Measurements from ENCODE around the gene GPR33.
"Not testable (repeated sequence)": the region's sequence is repeated elsewhere in the genome, so short reads cannot be mapped to it uniquely, and the experiment has no call there.

Gene GPR33

GRCh38 chr14:31487886-31488285, at the start of gene GPR33:
TSS of gene GPR33 (minus strand) at chr14:31488039. CDS start at chr14:31483965, 4,074 bp downstream.
- no peak for DNase-seq

GRCh38 chr14:31536201-31536960, 48.5 kb upstream of the GPR33 start:
- no peak for DNase-seq

GRCh38 chr14:31530136-31530535, 42.3 kb upstream of the GPR33 start:
- DNase-seq: no peak

- DNase-seq: no peak
Measured at GRCh38 chr14:31529053-31529452, 41.2 kb upstream of the GPR33 start.

- no peak for DNase-seq
Measured at GRCh38 chr14:31527546-31527945, 39.7 kb upstream of the GPR33 start.

GRCh38 chr14:31527087-31527486, 39.2 kb upstream of the GPR33 start:
- no peak for DNase-seq

DNA sequence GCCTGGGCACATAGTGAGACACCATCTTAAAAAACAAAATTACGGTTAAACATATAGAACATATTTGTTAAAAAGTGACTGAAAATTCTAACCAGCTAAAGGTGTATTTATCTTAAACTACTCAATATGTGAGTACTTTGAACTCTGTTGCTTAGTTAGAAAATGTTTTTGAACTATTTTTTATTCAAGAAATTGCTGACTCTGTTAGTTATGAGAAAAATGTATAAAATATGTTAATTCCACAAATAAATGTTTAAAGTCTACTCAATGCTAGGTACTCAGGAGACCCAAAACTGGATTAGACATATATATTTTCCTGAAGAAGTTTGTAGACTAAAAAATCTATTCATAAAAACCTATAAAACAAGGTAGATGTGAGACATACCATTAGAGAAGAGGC, 23.0 kb upstream of the GPR33 start:
- no peak for DNase-seq

GRCh38 chr14:31510222-31510621, 22.4 kb upstream of the GPR33 start:
- peak; percentile 22 to 75 (median 24) for DNase-seq

GRCh38 chr14:31508135-31508534, 20.3 kb upstream of the GPR33 start:
- DNase-seq: no peak

DNA sequence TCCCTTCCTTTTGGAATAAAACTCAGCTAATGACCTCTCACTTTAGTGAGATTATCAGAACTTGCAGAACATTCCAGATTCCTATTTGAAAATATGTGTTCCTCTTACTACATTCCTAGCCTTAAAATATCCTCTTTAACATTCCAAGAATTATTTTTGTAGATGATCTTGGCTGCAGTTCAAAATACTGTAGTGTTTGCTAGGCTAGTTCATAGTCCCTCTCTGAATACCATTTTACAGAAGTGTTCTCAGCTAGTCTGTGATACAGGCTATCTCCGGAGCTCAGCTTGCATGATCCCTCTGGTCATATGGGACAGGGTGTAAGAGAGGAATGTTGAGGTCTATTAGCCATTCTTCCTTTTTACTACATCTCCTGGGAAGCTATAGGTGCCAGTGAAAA, 17.6 kb upstream of the GPR33 start:
- no peak for DNase-seq

- no peak for DNase-seq
Measured at GRCh38 chr14:31501870-31502269, 14.0 kb upstream of the GPR33 start.

DNA sequence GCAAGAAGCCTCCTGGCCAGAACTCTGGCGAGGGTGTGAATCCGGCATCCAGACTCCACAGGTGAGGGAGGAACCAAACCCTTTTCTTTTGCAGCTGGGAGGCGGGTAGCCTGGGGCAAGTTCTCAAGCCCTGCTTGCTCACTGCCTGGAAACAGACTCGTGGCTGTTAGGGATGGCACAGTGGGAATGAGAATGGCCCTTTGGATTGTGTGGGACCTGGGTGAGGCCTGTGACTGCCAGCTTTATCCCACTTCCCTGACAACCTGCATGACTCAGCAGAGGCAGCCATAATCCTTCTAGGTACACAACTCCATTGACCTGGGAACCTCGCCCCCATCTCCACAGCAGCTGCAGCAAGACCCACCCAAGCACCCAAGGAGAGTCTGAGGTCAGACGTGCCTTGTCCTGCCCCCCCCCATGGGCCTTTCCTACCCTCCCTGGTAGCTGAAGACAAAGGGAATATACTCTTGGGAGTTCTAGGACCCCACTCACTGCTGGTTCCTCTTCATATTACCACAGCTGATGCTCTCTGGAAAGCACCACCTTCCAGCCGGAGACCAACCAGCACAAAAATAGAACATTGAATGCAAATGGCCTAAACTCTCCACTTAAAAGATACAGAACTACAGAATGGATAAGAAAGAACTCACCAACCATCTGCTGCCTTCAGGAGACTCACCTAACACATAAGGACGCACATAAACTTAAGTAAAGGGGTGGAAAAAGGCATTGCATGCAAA, 5.1 kb upstream of the GPR33 start:
- DNase-seq: no peak

GRCh38 chr14:31489691-31490090, 1.9 kb upstream of the GPR33 start:
- DNase-seq: no peak

GRCh38 chr14:31486764-31487163, 1.1 kb downstream of the GPR33 start:
- no peak for DNase-seq

DNA sequence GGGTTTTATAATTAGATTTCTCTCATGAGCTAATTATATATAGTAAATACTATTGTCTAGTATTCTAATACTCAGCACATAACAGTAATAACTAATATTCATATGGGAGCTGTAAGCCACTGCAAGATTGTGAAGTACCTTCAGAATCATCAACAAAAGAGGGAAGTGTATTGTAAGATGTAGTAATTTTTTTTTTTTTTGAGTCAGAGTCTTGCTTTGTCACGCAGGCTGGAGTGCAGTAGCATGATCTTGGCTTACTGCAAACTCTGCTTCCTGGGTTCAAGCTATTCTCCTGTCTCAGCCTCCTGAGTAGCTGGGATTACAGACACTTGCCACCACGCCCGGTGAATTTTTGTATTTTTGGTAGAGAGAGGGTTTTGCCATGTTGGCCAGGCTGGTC, 3.1 kb downstream of the GPR33 start:
- DNase-seq: no peak

DNA sequence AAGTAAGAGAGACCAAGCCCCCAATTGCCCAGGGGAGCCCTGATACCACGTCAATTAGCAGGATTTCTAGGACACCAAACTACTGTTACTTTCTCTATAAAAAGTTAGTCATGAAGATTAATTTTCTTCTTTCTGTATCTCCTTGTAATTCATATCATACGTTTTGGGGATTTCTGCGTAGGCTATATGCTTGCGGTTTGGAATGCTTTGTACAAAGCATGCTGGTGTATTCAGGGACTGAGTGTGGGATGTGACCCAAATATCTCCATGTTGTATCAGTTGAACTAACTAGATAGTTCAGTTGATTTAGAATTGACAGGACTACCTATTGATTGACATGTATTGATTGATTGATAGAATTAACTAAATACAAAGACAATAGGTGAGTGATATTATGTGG, 7.7 kb downstream of the GPR33 start:
- no peak for DNase-seq

GRCh38 chr14:31479027-31479426, 8.8 kb downstream of the GPR33 start:
- DNase-seq: no peak

DNA sequence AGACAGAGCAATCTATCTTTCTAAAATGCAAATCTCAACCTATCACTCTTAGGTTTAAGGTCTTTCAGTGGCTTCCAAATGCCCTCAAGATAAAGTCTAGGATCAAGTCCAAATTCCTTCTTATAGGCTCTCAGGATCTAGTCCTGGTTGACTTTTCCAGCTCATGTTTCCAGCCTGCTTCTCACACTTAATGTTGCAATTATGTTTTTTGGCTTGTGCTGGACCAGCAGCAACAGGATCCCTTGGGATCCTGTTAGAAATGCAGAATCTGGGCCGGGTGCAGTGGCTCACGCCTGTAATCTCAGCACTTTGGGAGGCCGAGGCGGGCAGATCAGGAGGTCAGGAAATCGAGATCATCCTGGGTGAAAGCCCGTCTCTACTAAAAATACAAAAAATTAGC, 10.6 kb downstream of the GPR33 start:
- DNase-seq: no peak

- no peak for DNase-seq
Measured at GRCh38 chr14:31476131-31476866, 11.5 kb downstream of the GPR33 start.

- no peak for DNase-seq
Measured at GRCh38 chr14:31466554-31466953, 21.3 kb downstream of the GPR33 start.

DNA sequence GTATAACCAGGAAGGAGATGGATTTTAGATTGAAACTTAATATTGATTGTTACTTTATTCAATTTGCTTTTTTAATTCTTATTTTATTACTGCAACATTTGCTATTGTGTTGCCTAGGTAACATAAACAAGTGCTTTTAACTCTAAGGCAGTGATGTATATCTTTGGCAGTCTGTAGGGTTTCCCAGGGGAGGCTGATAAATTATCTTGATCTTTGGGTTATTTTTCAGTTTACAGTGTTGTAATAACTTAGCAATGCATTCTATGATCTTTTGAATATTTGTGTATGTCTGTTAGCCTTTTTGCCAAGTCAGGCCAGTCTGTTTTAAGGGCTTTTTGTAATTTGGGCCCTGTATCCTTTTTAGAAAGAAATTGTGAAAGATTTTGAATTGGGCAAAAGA, 22.7 kb downstream of the GPR33 start:
- no peak for DNase-seq

DNA sequence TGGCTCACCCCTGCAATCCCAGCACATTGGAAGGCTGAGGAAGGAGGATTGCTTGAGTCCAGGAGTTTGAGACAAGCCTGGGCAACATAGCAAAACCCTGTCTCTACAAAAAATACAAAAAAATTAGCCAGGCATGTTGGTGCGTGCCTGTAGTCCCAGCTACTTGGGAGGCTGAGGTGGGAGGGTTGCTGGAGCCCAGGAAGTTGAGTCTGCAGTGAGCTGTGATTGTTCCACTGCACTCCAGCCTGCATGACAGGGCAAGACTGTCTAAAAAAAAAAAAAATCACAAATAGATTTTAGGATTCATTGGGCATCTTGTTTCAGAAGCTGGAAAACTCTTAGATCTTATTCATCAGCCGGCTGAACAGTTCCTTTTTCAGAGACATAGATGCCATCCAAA, 25.4 kb downstream of the GPR33 start:
- not testable (repeated sequence) for DNase-seq

GRCh38 chr14:31461545-31461944, 26.3 kb downstream of the GPR33 start:
- no peak for DNase-seq

Measured in NCI-H1417 (cell line).